GM08714 (cell line): Measurements from ENCODE around the gene CACNB1.
"Not testable (repeated sequence)": the region's sequence is repeated elsewhere in the genome, so short reads cannot be mapped to it uniquely, and the experiment has no call there.

Experiments
- H3K4me3 ChIP-seq: fragments of 200-500 bp; sonication (Bioruptor generic); 2 replicates; pipeline ENCODE4 v1.5.1; 2014; ENCODE audit warnings: mild to moderate bottlenecking, low read length, inconsistent platforms
- ZNF274 ChIP-seq: IDR thresholded peaks from 2 replicates; pipeline ENCODE4 v1.6.1; 2012; ENCODE audit warnings: mild to moderate bottlenecking, low read depth, low read length

CACNB1 gene

GRCh38 chr17:39183720-39184119 lies 13.7 kb downstream of the CACNB1 start:
- no peak overlapping the region for H3K4me3 ChIP-seq
- TF ChIP-seq ZNF274, result no peak

DNA sequence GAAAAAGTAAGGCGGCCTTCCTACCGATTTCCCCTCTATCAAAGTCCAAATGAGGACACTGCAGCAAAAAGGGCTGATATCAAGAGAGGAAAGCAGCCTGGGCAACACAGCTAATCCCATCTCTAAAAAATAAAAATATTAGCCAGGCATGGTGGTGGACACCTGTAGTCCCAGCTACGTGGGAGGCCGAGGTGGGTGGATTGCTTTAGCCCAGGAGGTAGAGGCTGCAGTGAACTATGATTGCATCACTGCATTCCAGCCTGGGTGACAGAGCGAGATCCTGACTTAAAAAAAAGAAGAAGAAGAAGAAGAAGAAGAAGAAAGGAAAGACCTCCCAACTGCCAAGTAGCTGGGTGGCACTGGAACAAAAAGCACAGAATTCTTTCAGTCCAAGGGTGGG lies 14.4 kb downstream of the CACNB1 start:
- H3K4me3 ChIP-seq, result no peak overlapping the region
- no peak for TF ChIP-seq ZNF274

- H3K4me3 ChIP-seq, result no peak overlapping the region
- no peak for TF ChIP-seq ZNF274
These were observed 16.2 kb downstream of the CACNB1 start for GRCh38 chr17:39181303-39181702.

DNA sequence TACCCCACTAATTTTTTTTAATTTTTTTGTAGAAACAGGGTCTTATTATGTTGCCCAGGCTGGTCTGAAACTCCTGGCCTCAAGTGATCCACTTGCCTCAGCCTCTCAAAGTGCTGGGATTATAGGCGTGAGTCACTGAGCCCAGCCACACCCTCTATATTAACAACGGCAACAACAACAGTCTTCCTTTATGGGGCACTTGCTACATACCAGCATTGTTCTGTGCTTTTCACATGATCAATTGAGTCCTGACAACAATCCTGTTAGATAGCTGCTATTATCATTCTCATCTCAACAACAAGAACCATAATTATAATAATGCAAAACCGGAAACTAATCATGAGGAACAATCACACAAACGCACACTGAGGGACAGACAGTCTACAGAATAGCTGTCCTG lies 18.9 kb downstream of the CACNB1 start:
- TF ChIP-seq ZNF274, result no peak
- H3K4me3 ChIP-seq, result no peak overlapping the region

GRCh38 chr17:39177256-39177655 lies 20.2 kb downstream of the CACNB1 start:
- TF ChIP-seq ZNF274, result no peak
- no peak overlapping the region for H3K4me3 ChIP-seq

DNA sequence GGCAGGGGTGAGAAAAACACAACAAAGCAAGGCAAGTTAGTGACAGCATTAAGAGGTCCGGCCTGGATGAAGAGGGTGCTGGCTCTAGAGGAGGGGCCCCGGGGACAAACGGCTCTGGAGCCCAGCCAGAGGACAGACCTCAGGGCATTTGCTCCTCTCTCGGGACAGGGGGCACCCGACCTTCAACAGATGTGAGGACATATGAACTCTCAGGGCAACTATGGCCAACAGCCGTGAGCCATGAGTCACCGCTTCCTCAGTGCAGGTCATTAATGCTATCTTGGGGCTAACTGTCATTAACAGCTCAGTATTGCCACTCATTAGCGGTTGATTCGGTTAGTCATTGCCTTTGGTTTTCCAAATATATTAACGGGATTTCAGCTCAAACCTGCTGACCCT lies 21.8 kb downstream of the CACNB1 start:
- no peak for TF ChIP-seq ZNF274
- no peak overlapping the region for H3K4me3 ChIP-seq

DNA sequence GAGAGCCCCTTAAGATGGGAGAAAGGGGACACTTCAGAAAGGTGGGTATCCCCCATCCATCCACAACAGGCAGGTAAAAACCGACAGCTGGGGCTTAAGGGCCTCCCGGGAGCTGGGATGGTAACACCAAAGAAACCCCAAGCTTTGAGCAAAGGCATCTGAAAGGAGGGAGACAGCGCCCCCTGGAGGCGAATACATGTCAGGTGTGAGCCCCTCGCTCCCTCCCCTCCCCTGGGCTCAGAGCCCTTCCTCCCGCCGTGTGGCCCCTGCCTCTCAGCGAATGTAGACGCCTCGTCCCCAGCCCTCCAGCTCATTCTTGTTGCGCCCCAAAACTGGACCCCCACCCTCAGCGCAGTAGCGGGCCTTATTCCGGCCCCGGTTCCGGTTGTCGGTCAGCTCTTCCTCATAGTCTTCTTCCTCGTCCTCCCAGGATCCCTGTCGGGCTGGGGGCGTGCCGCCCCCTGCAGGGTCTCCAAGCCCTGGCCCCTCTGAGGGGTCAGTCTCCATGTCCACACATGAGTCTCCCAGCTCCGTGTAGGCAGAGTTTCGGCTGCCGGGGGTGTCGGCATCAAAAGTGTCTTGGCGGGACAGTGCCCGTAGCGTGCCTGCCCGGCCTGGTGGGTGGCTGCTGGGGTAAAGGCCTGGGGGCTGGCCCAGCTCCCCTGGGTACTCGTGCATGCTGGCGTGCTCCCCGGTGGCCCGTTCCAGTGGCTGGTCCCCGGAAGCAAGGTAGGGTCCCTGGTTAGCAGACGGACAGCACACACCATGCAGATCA lies 22.4 kb downstream of the CACNB1 start:
- no peak overlapping the region for H3K4me3 ChIP-seq
- TF ChIP-seq ZNF274, result no peak

DNA sequence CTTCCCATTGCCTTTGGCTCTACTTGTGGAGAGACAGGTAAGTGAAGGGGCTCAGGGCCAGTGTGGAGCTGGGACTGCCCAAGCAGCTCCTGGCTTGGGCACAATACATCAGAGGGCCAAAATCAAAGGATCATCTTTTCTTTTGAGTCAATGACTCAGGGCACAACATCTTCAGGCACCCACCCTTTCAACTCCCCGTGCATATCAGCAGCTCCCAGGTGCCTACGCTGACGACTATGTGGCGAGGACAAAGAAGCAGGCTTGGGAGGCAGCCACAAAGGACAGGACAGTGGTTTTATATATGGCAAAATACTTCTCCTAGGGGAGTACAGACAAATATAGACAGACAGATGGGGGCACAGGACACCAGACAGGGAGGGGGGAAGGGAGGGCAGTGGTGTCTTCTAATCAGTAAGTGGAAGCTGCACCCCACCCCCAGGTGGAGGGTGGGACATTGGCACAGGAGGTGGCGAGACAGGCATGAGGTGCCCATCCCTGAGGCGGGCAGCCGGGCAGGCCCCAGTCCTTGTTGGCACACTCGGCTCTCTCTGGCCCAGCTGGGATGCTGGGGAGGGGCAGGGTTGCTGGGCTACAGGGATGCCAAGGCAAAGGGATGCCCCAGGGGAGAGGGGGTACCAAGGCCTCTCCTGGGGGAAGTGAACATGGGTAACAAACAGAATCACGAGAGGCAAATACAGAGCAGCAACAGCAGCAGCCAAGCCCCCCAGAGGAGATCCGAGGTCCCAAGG lies 23.8 kb downstream of the CACNB1 start:
- no peak overlapping the region for H3K4me3 ChIP-seq
- TF ChIP-seq ZNF274, result no peak

- TF ChIP-seq ZNF274, result no peak
These were observed 24.4 kb downstream of the CACNB1 start for GRCh38 chr17:39173080-39173479.

DNA sequence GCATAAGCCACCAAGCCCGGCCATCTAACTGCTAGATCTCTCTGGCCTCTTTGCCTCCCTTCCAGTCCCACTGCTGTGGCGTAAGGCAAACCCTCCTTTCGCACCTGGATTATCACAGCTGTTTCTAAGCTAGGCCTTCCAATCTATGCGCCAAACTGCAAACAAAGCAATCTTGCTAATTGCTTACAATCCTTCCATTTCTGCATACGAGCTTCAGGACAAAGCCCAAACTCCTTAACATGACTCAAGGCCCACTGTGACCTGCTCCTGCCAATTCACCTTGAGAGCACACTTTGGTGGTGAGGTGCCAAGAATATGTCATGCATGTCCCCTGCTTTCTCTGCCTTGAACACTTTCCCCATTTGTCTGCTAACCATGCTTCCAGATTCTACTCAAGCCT lies 25.5 kb downstream of the CACNB1 start:
- no peak overlapping the region for H3K4me3 ChIP-seq
- TF ChIP-seq ZNF274, result no peak

More at GRCh38 chr17:39173080-39173479, 24.4 kb downstream of the CACNB1 start:
- no peak overlapping the region for H3K4me3 ChIP-seq

DNA sequence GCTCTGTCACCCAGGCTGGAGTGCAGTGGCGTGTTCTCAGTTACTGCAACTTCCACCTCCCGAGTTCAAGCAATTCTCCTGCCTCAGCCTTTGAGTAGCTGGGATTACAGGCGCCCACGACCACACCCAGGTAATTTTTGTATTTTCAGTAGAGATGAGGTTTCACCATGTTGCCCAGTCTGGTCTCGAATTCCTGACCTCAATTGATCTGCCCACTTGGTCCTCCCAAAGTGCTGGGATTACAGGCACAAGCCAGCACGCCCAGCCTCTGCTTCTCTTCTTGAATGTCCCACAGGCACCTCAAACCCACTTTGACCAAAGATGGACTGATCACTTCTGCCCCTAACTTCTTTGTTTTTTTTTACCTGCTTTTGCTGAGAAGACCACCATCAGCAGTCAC lies 26.9 kb downstream of the CACNB1 start:
- TF ChIP-seq ZNF274, result no peak
- no peak overlapping the region for H3K4me3 ChIP-seq

DNA sequence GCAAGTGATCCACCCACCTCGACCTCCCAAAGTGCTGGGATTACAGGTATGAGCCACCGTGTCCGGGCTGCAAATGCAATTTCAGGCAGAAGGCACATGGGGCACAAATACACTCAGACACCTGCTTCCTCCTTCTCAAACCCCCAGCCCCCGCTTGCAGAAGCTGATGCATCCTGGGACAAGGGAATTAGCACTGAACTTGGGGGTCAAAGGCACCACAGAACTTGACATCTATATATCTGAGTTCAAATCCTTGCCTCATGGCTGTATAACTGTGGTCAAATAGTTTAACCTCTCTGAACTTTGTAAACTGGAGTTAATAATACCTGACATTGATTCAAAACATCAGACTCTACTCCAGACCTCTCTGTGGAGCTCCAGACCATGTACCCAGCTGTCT lies 27.4 kb downstream of the CACNB1 start:
- no peak for TF ChIP-seq ZNF274
- H3K4me3 ChIP-seq, result no peak overlapping the region

GRCh38 chr17:39169518-39169917 lies 28.0 kb downstream of the CACNB1 start:
- no peak for TF ChIP-seq ZNF274
- no peak overlapping the region for H3K4me3 ChIP-seq

DNA sequence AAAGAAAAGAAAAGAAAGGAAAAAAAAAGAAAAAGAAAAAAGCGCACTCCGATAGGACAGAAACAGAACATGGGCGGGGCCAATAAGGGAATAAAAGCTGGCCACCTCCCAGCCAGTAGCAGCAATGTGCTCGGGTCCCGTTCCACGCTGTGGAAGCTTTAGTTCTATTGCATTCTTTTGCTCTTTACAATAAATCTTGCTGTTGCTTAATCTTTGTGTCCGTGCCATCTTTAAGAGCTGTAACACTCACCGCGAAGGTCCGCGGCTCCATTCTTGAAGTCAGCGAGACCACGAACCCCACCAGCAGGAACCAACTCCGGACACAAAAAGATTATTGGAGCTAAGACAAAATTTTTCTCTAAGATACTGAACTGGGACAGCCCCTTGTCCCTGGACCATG lies 28.4 kb downstream of the CACNB1 start:
- TF ChIP-seq ZNF274, result no peak
- H3K4me3 ChIP-seq, result no peak overlapping the region

DNA sequence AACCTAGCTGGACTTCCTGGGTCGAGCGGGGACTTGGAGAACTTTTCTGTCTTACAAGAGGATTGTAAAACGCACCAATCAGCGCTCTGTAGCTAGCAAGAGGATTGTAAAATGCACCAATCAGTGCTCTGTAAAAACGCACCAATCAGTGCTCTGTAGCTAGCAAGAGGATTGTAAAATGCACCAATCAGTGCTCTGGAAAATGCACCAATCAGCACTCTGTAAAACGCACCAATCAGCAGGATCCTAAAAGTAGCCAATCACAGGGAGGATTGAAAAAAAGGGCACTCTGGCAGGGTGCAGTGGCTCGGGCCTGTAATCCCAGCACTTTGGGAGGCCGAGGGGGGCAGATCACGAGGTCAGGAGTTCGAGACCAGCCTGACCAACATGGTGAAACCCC lies 29.0 kb downstream of the CACNB1 start:
- not testable (repeated sequence) for H3K4me3 ChIP-seq

- no peak for TF ChIP-seq ZNF274
- H3K4me3 ChIP-seq, result no peak overlapping the region
These were observed 30.0 kb downstream of the CACNB1 start for GRCh38 chr17:39167476-39167875.
